DMS53 treated with DMSO at 0.1 percent for 48 hours (cell line): Measurements from ENCODE around the gene AUTS2.

ENCODE experiments used
- DNase-seq: peaks from one replicate; lab custom pipeline; 2025; ENCODE audit not compliant: unreplicated experiment; lab: John Stamatoyannopoulos, UW

Gene AUTS2

DNA sequence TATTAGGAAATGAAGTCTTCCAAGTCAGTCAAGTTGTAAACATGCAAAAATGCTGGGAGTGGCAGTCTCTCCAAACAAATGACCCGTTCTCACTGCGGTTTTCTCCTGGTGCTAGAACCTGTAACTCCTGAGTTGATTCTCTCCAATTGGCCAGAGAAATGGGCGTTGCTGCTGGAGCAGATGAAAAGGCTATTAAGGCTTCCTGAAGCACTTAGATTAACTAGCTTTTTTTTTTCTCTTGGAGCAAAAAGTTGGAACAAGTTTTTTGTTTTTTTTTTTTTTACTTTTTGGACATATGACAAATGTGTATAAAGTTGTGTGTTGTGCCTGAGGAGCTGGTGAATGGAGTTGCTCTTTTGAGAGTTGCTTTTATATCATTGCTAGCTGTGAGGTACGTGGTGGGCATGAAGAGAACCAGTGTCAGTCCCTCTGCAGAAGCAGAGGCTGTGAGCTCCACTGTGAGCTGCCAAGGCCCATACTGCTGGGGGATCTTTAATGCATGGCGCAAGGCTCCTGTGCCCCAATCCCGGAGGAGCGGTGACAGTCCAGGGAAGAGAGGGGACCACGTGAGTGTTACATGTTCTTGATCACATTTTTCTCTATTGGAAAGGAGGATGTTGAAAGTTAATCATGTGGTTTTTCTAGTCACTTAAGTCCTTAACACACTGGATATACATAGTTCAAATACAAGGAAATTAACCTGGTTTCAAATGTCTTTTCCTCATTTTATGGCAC lies 1140.0 kb downstream of the AUTS2 start:
- no peak for DNase-seq

DNA sequence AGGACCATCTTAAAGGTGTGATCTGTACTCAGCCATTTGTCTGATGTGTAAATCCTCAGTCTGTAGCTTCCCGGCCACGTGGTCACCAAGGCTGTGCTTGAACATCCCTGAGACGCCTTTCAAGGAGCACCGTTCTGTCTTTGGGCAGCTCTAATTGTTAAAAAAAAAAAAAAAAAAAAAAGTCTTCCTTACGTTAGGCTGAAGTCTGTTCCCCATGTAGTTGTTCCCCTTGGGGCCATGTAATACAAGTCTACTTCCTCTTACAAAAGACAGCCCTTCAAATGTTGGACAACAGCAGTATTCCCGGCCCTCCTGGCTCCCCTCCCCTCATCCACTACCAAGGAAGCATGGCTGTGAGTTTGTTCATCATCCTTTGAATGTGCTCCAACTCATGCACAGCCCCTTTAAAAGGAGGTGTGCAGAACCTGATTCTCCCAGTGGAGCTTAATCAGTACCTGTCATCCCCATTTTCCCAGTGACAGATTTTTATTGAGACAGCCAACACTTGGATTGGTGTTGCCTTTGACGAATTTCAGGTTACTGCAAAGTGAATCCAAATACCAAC lies 1141.5 kb downstream of the AUTS2 start:
- DNase-seq = no peak

- no peak for DNase-seq
Measured at GRCh38 chr7:70741666-70742065, 1143.4 kb downstream of the AUTS2 start.

DNA sequence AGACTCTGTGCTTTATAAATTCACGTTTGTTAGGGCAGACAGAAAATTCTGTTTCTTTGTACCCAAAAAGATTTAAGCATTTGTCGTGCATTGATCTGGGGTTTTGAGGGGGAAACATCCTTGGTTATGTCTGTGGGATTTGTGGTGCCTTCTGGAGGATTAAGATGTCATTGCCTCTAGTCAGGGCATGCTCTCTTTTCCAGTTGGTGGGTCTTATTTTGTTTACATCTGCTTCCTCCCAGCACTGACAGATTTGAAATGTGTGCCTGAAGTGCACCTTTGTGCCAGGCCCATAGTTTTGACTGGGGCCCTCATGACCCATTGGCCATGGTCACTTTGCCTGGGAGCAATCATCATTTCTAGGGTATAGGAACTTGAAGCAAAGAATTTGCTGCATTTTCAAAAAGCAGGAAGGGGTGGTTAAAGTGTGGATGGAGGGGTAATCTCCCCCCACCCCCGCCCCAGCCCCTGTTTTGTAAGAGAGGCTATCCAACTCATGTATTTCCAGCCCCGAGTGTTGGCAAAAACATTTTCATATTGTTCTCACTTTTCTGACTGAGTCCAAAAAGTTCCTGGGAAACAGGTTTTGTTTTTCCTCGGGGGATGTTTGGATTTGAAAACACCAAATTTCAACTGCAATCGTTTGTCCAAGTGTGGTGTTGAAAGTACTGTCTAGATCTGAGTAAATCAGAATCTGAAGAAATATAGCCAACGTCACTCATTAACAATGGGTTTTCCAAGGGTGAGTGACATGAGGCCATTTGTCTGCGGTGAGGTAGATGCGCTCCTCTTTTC lies 1145.5 kb downstream of the AUTS2 start:
- no peak for DNase-seq

GRCh38 chr7:70744492-70744891 lies 1146.2 kb downstream of the AUTS2 start:
- no peak for DNase-seq

DNA sequence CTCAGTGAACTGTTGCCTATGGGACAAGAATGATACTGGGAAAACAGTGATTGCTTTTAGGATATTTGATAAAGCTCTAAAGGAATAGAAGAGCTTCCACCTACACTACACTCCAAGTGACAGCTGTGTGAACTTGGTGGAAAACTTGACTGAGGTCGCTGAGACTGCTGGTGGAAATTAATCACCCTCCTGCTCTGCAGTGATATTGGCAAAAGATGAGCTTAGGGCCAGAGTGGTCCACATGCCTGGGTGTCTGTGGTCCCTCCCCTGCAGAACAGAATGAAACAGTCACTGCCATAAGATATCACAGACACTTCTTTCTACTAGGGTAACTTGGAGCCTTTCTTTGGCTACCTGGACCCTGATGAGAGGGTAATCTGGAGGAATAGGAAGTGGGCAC lies 1151.6 kb downstream of the AUTS2 start:
- no peak for DNase-seq

DNA sequence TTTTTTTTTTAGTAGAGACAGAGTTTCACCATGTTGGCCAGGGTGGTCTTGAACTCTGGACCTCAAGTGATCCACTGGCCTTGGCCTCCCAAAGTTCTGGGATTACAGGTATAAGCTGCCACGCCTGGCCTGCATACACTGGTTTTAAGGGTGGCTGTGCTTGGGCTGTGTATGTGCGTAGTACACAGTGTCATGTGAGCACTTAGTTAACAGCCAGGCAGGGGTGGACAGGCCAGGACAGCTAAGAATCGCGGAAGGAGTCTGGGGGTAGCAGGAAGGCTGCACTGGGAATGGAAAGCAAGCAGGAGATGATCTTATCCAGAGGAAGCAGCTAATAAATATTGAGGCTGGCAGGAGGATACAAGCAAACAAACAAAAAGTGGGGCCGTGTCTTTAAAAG lies 1153.6 kb downstream of the AUTS2 start:
- no peak for DNase-seq

DNA sequence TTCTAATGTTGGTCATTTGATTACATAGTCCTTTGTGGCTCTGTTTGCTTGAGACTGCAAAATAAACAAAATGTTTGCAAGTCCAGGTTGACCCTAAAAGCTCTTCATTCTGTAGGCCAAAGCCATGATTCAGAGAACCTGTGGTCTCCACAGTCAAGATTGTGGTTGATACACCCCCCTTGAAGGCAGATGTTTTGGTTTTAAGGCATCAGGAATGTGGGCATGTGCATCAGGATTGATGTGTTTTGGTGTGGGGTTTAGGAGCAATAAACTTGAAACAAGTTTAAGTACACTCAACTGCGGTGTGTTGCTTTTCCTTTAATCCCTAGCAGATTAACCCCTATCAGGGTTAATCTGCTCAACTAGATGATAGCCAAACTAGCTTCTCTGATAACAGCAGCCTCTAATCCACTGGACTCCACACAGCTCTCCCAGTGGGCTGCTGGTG lies 1154.5 kb downstream of the AUTS2 start:
- DNase-seq = no peak

DNA sequence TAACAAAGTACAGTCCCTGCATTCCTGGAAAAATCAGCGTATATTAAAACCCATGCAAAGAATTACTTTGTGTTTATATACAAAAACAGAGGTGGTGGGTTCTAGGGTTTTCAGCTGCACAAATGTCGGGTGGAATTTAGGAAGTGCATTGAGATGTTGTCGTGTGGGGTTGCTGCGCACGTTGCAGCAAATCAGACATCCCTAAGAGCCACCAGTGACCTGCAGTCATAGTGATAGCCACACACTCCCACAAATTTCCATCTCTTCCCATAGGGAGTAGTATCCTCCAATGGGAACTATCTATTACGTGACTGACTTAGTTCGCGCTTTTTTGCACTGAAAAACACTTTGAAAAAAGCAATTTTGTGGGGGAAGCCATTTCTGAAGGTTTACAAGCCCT lies 1158.5 kb downstream of the AUTS2 start:
- no peak for DNase-seq

DNA sequence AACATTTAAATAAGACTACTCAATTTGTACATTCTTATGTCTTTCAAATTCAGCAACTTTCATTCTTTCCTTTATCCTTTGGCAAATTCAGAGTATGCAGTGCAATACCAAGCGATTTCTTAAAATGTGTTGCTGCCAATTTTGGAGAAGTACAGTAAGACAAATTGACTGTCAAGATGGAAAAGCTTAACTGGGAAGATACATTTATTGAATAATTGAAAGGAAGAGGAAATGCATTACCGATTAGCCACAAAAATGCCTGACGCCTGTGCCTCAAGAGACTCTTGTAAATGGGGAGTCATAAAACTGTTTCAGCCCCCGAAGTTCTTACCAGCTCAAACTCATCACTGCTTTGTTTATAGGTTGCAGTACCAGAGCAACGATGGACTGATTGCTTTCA lies 1160.4 kb downstream of the AUTS2 start:
- no peak for DNase-seq

DNA sequence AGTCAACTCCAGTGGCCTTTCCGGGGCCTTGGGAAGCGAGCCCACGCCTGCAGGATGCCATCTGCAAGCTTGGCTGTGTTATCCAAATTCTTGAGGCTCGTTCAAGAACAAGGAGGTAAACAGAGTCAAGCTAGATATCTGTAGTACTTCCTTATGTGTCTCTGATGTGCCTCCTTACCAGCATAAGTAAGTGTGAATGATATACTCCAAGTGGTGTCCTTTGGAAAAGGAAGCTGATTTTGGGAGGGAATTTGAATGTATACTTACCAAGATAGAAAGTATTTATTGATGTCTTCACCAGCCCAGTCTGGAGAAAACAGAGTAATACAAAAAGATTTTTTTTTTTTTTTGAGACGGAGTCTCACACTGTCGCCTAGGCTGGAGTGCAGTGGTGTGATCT lies 1161.4 kb downstream of the AUTS2 start:
- DNase-seq = no peak

- DNase-seq = no peak
Measured at GRCh38 chr7:70761711-70762328, 1163.5 kb downstream of the AUTS2 start.

GRCh38 chr7:70762696-70763095 lies 1164.4 kb downstream of the AUTS2 start:
- no peak for DNase-seq

DNA sequence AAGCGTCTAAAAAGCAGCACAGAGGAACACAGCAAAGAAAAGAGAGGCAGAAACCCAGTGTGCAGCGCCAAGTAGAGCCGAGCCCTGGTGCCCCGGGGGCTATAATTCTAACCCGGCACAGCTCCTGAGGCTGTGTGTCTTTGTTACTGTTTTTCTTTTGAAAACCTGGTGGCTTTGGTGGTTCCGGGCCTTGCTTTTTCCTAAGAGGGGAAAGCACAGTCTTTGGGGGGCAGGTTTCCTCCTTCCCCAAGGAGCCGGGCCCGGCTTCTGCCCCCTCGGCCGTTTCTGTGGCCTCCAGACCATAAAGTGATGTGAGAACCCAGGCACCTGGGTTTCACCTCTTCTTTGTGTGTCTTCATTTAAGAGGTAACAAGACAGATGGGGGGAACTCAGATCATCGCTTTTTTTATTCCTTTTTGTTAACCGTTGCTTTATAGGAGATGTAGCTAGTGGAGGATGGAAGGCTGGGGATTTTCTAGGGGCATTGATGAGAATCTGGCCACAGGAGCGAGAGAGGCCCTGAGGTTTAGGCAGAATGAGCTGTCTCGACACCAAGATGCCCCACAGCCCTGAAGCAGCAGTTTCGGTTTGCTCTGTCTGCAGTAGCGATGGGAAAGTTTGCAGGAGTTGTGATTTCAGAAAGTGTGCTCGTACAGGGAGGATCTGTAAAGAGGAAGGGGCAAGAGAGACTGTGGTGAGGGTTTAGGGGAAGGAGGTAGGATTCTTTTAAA lies 1165.9 kb downstream of the AUTS2 start:
- no peak for DNase-seq

GRCh38 chr7:70764701-70765208 lies 1166.5 kb downstream of the AUTS2 start:
- DNase-seq = no peak

DNA sequence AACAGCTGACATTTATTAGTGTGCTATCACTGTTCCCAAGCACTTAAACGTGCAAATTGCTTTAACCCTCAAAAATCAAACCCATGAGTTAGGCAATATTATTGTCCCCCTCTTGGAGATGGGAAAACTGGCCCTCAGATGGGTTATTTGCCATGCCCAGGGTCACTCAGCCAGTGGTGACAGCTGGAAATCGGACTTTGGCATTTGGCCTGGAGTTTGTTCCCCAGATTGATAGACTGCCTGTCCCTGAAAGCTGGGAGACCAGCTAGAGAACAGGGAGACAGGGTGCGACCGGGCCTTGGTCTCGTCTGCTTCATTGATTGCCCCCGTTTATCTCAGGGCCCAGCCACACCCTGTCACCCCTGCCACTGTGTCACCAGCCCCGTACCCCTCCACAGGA lies 1167.4 kb downstream of the AUTS2 start:
- no peak for DNase-seq

GRCh38 chr7:70766109-70766508 lies 1167.8 kb downstream of the AUTS2 start:
- DNase-seq = no peak

DNA sequence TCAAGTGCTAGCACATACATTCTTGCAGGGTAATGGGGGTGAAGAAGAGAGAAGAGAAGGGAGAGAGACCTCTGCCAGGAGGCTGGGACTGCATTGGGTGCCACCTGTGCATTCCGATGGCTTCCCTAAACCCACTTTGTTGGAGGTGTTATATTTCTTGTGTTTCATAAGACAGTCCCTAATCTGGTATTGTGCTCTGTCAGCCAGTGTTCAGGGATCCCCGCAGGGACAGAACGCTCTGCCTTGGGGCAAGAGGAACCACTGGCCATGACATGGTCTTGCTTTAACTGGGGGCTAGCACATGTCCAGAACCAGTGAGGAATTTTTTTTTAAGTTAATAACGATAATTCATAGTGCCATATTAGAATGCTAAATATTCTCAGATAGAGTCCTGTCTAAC lies 1168.4 kb downstream of the AUTS2 start:
- DNase-seq = no peak

- no peak for DNase-seq
Measured at GRCh38 chr7:70770154-70770553, 1171.9 kb downstream of the AUTS2 start.

DNA sequence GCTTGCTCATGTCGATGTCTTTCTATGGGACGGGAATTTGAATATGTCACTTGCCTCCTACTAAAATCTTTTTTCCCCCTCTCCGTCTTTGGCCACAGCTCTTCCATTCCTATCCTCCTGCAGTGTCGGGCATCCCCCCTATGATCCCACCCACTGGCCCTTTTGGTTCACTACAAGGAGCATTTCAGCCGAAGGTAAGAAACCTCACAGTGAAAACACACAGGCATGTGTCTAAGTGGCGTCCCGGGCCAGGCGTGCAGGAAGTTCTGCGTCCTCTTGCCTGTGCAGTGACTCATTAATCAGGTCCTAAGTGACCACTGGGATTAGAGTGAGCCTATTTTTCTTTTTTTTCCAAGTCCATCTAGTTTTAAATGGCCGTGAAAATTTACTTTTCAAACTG lies 1173.2 kb downstream of the AUTS2 start:
- DNase-seq = no peak

- no peak for DNase-seq
Measured at GRCh38 chr7:70772891-70773290, 1174.6 kb downstream of the AUTS2 start.
